Right lobe of liver (tissue), 4 donors: ENCODE results near the gene CNOT6.

Experiments
- POLR2A ChIP-seq: fragments of 450-650 bp; IDR thresholded peaks from one replicate; pipeline ENCODE4 v1.6.1; 2017; ENCODE audit warnings: antibody characterized with exemption, mild to moderate bottlenecking
- TF ChIP-seq, protein P1 (sequence below), 4 donors: fragments of 200-600 bp in 3 of 4; fragments of 450-650 bp in 1 of 4; IDR thresholded peaks; one replicate each; pipeline versions ENCODE4 v1.5.1 to v1.8.0; 2016 to 2022; ENCODE audit warnings: antibody characterized with exemption in 4 of 4, mild to moderate bottlenecking in 2 of 4
- donor health status: DM: no; HTN: no; CAD: no.
- donor health status: DM: no; HTN: no; CAD: no.
- donor health status: DM: no; HTN: yes; CAD: no.

DNA sequence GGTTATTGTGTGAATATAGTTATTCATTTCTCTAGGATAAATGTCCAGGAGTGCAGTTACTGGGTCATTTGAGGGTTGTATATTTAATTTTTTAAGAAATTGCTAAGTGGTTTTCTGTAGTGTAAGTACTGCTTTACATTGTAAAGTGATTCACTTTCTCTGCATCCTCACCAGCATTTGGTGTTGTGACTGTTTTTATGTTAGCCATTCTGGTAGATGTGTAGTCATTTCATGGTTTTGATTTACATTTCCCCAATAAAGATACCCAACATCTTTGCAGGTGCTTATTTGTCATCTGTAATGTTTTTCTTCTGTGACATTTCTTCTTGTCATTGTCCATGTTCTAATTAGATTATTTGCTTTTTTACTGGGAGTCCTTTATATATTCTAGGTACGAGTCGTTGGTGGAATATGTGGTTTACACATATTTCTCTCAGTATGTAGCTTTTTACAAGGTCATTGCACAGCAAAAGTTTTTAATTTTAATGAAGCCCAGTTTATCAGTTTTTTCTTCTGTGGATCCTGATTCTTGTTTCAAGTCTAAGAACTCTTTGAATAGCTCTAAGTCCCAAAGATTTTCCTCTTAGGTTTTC lies 63.1 kb downstream of the CNOT6 start:
- TF ChIP-seq, protein P1, sequence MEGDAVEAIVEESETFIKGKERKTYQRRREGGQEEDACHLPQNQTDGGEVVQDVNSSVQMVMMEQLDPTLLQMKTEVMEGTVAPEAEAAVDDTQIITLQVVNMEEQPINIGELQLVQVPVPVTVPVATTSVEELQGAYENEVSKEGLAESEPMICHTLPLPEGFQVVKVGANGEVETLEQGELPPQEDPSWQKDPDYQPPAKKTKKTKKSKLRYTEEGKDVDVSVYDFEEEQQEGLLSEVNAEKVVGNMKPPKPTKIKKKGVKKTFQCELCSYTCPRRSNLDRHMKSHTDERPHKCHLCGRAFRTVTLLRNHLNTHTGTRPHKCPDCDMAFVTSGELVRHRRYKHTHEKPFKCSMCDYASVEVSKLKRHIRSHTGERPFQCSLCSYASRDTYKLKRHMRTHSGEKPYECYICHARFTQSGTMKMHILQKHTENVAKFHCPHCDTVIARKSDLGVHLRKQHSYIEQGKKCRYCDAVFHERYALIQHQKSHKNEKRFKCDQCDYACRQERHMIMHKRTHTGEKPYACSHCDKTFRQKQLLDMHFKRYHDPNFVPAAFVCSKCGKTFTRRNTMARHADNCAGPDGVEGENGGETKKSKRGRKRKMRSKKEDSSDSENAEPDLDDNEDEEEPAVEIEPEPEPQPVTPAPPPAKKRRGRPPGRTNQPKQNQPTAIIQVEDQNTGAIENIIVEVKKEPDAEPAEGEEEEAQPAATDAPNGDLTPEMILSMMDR (IDR thresholded peaks at IDR 0.05) = no peak
- TF ChIP-seq POLR2A = no peak
